Osteocyte (in vitro differentiated cells): ENCODE measurements around the gene COX19. TPM values are rescaled to one million over a fixed set of nuclear protein-coding genes. Genes with fewer than 3 reads are reported as not detected.

ENCODE experiments used
- DNase-seq: peaks from one replicate; pipeline ENCODE4 v3.0.0; 2021; ENCODE audit warnings: mixed read lengths; ENCODE audit not compliant: unreplicated experiment; ENCODE audit errors: extremely low spot score
- H3K27ac Mint-ChIP-seq: one replicate; pipeline ENCODE4 v1.8.0; 2021; ENCODE audit warnings: mild to moderate bottlenecking, mixed read lengths; ENCODE audit not compliant: unreplicated experiment
- H3K27me3 Mint-ChIP-seq: one replicate; pipeline ENCODE4 v1.8.0; 2021; ENCODE audit warnings: mixed read lengths; ENCODE audit not compliant: unreplicated experiment
- H3K36me3 Mint-ChIP-seq: one replicate; pipeline ENCODE4 v1.8.0; 2021; ENCODE audit warnings: mixed read lengths; ENCODE audit not compliant: unreplicated experiment
- H3K4me1 Mint-ChIP-seq: one replicate; pipeline ENCODE4 v1.8.0; 2021; ENCODE audit warnings: mixed read lengths; ENCODE audit not compliant: unreplicated experiment
- H3K4me3 Mint-ChIP-seq: one replicate; pipeline ENCODE4 v1.8.0; 2021; ENCODE audit warnings: mild to moderate bottlenecking, moderate library complexity, mixed read lengths; ENCODE audit not compliant: unreplicated experiment
- H3K9me3 Mint-ChIP-seq: one replicate; pipeline ENCODE4 v1.8.0; 2021; ENCODE audit warnings: mixed read lengths; ENCODE audit not compliant: unreplicated experiment
- total RNA-seq: library from RNA; stranded (reverse); gene quantifications from 2 replicates; pipeline ENCODE4 v1.2.1, GENCODE V29; 2021
- TF ChIP-seq, protein P1 (sequence below): fragments of 200-600 bp; sonication (generic); IDR thresholded peaks from 2 replicates; pipeline ENCODE4 v1.5.0; 2021; ENCODE audit warnings: antibody characterized with exemption, mild to moderate bottlenecking, moderate library complexity

The COX19 gene
- total RNA-seq, 1 donor from 2014 or later: 11.4 TPM

DNA sequence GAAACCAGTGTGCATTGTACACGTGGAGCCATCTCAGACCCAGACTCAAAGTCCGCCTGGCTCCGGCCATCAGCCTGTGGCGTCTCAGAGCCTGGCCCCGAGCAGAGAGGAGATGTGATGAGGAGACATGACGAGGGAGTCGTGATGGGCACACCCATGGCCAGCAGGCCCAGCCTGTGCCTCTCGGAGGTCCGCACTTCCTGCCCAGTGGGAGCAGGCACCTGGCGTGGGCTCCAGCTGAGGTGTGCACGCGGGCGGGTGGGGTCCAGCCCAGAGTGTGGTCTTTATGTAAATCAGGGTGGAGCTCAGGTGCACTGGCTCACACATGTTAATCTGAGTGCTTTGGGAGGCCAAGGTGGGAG is 43.0 kb upstream of the COX19 start:
- H3K27me3 Mint-ChIP-seq: no peaks in the 10 kb centered on the region
- H3K9me3 Mint-ChIP-seq: no peaks in the 10 kb centered on the region
- no peak overlapping the region for H3K4me3 Mint-ChIP-seq
- no peak overlapping the region for H3K27ac Mint-ChIP-seq
- DNase-seq: no peak
- peaks cover 8% of the 10 kb centered on the region for H3K36me3 Mint-ChIP-seq
- no peaks in the 10 kb centered on the region for H3K4me1 Mint-ChIP-seq
- TF ChIP-seq, protein P1, sequence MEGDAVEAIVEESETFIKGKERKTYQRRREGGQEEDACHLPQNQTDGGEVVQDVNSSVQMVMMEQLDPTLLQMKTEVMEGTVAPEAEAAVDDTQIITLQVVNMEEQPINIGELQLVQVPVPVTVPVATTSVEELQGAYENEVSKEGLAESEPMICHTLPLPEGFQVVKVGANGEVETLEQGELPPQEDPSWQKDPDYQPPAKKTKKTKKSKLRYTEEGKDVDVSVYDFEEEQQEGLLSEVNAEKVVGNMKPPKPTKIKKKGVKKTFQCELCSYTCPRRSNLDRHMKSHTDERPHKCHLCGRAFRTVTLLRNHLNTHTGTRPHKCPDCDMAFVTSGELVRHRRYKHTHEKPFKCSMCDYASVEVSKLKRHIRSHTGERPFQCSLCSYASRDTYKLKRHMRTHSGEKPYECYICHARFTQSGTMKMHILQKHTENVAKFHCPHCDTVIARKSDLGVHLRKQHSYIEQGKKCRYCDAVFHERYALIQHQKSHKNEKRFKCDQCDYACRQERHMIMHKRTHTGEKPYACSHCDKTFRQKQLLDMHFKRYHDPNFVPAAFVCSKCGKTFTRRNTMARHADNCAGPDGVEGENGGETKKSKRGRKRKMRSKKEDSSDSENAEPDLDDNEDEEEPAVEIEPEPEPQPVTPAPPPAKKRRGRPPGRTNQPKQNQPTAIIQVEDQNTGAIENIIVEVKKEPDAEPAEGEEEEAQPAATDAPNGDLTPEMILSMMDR: no peak

DNA sequence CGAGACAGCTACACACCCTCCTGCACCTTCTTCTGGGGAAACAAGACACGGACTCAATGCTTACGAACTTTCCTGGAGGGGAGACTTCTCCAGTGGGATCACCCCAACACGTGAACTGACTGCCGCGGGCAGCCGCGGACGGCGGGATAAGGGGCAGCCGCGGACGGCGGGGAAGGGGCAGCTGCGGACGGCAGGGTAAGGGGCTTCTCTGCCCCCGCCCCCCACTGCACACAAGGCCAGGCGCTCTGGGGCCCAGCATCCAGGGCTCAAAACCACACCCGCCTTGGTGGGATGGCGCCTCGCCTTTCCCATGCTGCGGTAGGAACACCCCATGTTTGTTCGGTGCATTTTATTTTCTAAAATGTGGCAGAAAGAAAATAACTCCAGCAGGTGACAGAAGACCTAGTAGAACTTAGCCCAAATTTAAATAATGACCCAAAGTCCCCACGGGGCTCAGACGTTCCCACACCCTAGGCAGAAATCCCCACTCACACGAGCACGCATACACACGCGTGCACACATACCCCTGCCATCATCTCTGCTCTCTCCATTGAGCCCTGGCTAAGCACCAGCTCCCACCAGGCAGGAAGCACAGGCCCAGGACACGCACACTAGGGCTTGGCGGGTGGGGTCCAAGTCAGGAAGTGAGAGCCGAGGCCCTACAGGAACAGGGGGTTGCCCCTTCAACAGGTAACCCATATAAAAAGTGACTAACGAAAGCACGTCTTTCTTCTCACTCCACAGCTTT is 42.4 kb upstream of the COX19 start:
- Mint-ChIP-seq H3K4me3 (no peak overlapping the region), H3K36me3 (peaks cover 8% of the 10 kb centered on the region), H3K9me3 (no peaks in the 10 kb centered on the region), H3K4me1 (no peaks in the 10 kb centered on the region), H3K27me3 (no peaks in the 10 kb centered on the region), H3K27ac (no peak overlapping the region)
- DNase-seq: no peak
- TF ChIP-seq, protein P1: no peak

DNA sequence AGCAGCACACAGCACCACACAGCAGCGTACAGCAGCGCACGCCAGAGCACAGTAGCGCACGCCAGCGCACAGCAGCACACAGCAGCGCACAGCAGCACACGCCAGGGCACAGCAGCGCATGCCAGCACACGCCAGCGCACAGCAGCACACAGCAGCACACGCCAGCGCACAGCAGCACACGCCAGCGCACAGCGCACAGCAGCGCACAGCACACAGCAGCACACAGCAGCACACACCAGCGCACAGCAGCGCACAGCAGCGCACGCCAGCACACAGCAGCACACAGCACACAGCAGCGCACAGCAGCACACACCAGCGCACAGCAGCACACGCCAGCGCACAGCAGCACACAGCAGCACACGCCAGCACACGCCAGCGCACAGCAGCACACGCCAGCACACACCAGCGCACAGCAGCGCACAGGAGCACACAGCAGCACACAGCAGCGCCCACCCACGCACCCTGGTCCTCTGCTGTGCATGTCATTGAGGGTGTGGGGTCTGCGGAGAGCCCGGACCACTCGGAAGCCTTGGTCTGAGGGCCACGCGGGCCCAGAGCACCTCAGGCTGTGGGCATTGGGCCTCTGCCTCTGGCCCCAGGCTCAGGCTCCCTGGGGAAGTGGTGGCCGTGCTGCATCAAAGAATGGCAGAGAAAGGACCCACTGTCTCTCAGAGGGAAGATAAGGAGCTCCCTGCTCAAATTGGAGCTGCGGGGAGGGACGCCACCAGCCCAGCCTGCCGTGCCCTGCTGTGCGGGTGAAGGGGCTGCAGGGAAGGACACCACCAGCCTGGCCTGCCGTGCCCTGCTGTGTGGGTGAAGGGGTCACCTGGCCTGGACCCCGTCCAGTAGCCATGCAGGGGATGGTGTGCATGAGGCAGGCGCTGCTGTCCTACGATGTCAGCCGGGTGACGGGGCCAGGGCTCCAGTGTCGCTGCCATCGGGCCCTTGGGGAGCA is 41.5 kb upstream of the COX19 start:
- H3K27me3 Mint-ChIP-seq: no peaks in the 10 kb centered on the region
- peaks cover 4% of the 10 kb centered on the region for H3K36me3 Mint-ChIP-seq
- DNase-seq: no peak
- H3K9me3 Mint-ChIP-seq: no peaks in the 10 kb centered on the region
- H3K4me1 Mint-ChIP-seq: no peaks in the 10 kb centered on the region
- no peak overlapping the region for H3K27ac Mint-ChIP-seq
- TF ChIP-seq, protein P1: no peak
- H3K4me3 Mint-ChIP-seq: no peak overlapping the region

DNA sequence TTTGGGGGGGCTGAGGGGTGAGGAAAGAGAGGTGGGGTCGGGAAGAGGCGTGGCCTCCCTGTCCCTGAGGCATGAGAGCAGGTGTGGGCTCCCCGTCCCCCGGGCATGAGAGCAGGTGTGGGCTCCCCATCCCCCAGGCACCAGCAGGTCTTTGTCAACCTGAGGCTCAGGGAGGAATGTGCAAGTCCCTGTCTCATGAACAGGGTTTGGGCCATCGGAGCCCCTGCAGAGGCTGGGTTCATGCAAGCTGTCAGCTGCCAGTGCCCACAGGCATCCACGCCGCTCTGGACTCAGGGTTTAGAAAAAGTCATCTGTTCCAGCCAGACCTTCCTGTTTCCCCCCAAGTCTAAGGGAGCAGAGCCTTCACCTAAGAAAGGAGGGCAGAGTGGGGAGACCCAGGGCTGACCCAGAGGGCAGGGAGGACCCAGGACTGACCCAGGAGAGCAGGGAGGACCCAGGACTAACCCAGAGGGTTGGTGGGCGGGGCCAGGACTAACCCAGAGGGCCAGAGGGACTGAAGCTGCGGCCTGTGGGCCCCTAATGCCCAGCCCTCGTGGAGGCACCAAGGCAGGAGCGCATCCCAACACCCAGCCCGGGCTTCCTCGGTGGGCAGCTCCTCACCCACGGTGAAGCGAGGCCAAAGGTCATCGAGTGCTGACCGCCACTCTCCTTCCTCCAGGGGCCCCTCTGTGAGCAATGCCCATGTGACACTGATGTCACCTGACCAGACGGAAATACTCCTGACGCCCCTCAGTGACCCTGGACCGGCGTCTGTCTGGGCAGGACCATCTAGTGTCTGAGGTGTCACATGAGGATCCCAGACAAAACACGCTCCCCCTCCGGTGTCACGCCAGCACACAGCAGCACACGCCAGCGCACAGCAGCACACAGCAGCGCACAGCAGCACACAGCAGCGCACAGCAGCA is 40.1 kb upstream of the COX19 start:
- Mint-ChIP-seq H3K27ac (no peak overlapping the region), H3K9me3 (no peaks in the 10 kb centered on the region), H3K27me3 (no peaks in the 10 kb centered on the region), H3K4me3 (no peak overlapping the region), H3K36me3 (peaks cover 4% of the 10 kb centered on the region), H3K4me1 (no peaks in the 10 kb centered on the region)
- TF ChIP-seq, protein P1: no peak
- no peak for DNase-seq
